Panc1 (cell line): ENCODE data around the gene IL19.

Experiments used
- CTCF ChIP-seq: fragments of 450-650 bp; IDR thresholded peaks from 2 replicates; pipeline ENCODE4 v1.5.1; 2017; ENCODE audit warnings: mild to moderate bottlenecking
- POLR2AphosphoS5 ChIP-seq: IDR thresholded peaks from 2 replicates; pipeline ENCODE4 v1.6.1; 2012; ENCODE audit warnings: mild to moderate bottlenecking, low read depth, low read length, moderate library complexity
- REST ChIP-seq, 2 experiments: IDR thresholded peaks; 2 replicates each; pipeline ENCODE4 v1.6.1; 2011 to 2012; ENCODE audit warnings: low read depth in 2 of 2, control low read depth in 1 of 2, low read length in 1 of 2, mild to moderate bottlenecking in 1 of 2, moderate library complexity in 1 of 2; ENCODE audit not compliant: insufficient read depth in 1 of 2
- SIN3A ChIP-seq: IDR thresholded peaks from 2 replicates; pipeline ENCODE4 v1.6.1; 2012; ENCODE audit warnings: low read depth, mild to moderate bottlenecking, low read length, moderate library complexity, borderline replicate concordance; ENCODE audit not compliant: insufficient read depth

- TF ChIP-seq CTCF (no peak), SIN3A (no peak), POLR2AphosphoS5 (no peak), REST (IDR thresholded peaks at IDR 0.05; ENCODE audit: insufficient read depth in 1 of 2, low read depth in 2 of 2, low read length in 1 of 2) (no peak)
Measured at GRCh38 chr1:206831650-206832049, 61.1 kb downstream of the IL19 start.
